Left ventricle myocardium inferior (tissue), 1 donor: Measurements from ENCODE around the gene PKD1L1. TPM values are rescaled to one million over a fixed set of nuclear protein-coding genes. Genes with fewer than 3 reads are reported as not detected.
"Not testable (repeated sequence)": the region's sequence is repeated elsewhere in the genome, so short reads cannot be mapped to it uniquely, and the experiment has no call there.

Experiments
- DNase-seq: peaks from one replicate; pipeline ENCODE4 v3.0.0-alpha.2; 2020
- H3K27ac ChIP-seq: fragments of 200-600 bp; replicated peaks from 2 replicates; pipeline ENCODE4 v1.8.0; 2021
- H3K27me3 ChIP-seq: fragments of 200-600 bp; 2 replicates; pipeline ENCODE4 v1.8.0; 2021; ENCODE audit warnings: low read depth
- H3K36me3 ChIP-seq: fragments of 200-600 bp; 2 replicates; pipeline ENCODE4 v1.8.0; 2021
- H3K4me1 ChIP-seq: fragments of 200-600 bp; 2 replicates; pipeline ENCODE4 v1.8.0; 2021
- H3K4me3 ChIP-seq: fragments of 200-600 bp; 2 replicates; pipeline ENCODE4 v1.8.0; 2021; ENCODE audit warnings: mild to moderate bottlenecking, moderate library complexity
- H3K9me3 ChIP-seq: fragments of 200-600 bp; replicated peaks from 2 replicates; pipeline ENCODE4 v1.8.0; 2021
- CTCF ChIP-seq: fragments of 200-600 bp; IDR thresholded peaks from 2 replicates; pipeline ENCODE4 v1.8.0; 2021; ENCODE audit warnings: antibody characterized with exemption, mild to moderate bottlenecking, borderline replicate concordance
- intact Hi-C: fragments of 100-400 bp; cut with micrococcal nuclease; formaldehyde crosslinking; loops from one replicate; pipeline ENCODE4 v1.11.0; 2022
- total RNA-seq: library from RNA; stranded (reverse); fragmentation: NEBNext Ultra II Directional; extraction: Animal tissue kit (Norgen Biotek cat#: 25700); gene quantifications from one replicate; pipeline ENCODE4 v1.2.1, GENCODE V29; 2021
- donor health status: DM: no; HTN: yes; CAD: no; lungs with severe emphysema.

PKD1L1 gene
- total RNA-seq, 1 donor from 2014 or later = 1.5 TPM

- Histone ChIP-seq H3K27me3 (no peaks in the 10 kb centered on the region), H3K4me1 (no peaks in the 10 kb centered on the region), H3K36me3 (no peaks in the 10 kb centered on the region), H3K27ac (no peak overlapping the region), H3K4me3 (no peak overlapping the region), H3K9me3 (no peaks in the 10 kb centered on the region)
- no peak for TF ChIP-seq CTCF
- intact Hi-C loops = loop anchor here (10.0 kb wide), 1 partner anchor 349 kb away; no protein-coding TSS in a partner anchor
- DNase-seq = no peak
Observed at GRCh38 chr7:47794016-47794415, 154.2 kb downstream of the PKD1L1 start.

GRCh38 chr7:47793186-47793585 lies 155.1 kb downstream of the PKD1L1 start:
- H3K4me1 ChIP-seq, H3K4me3 ChIP-seq, H3K27ac ChIP-seq, H3K27me3 ChIP-seq, H3K9me3 ChIP-seq, DNase-seq, H3K36me3 ChIP-seq: not testable (repeated sequence)
- intact Hi-C loops = loop anchor here (10.0 kb wide), 1 partner anchor 348 kb away; no protein-coding TSS in a partner anchor

GRCh38 chr7:47792521-47793121 lies 155.6 kb downstream of the PKD1L1 start:
- DNase-seq = no peak
- H3K36me3 ChIP-seq = no peaks in the 10 kb centered on the region
- TF ChIP-seq CTCF = peak; percentile 66
- no peak overlapping the region for H3K4me3 ChIP-seq
- no peak overlapping the region for H3K27ac ChIP-seq
- no peaks in the 10 kb centered on the region for H3K4me1 ChIP-seq
- intact Hi-C loops = loop anchor here (10.0 kb wide), 1 partner anchor 348 kb away; no protein-coding TSS in a partner anchor
- no peaks in the 10 kb centered on the region for H3K9me3 ChIP-seq
- no peaks in the 10 kb centered on the region for H3K27me3 ChIP-seq

GRCh38 chr7:47791682-47792081 lies 156.6 kb downstream of the PKD1L1 start:
- intact Hi-C loops = loop anchor here (10.0 kb wide), 1 partner anchor 347 kb away; no protein-coding TSS in a partner anchor
- H3K27me3 ChIP-seq = no peaks in the 10 kb centered on the region
- H3K9me3 ChIP-seq = no peaks in the 10 kb centered on the region
- no peak for TF ChIP-seq CTCF
- H3K27ac ChIP-seq = no peak overlapping the region
- no peak overlapping the region for H3K4me3 ChIP-seq
- no peaks in the 10 kb centered on the region for H3K4me1 ChIP-seq
- no peaks in the 10 kb centered on the region for H3K36me3 ChIP-seq
- DNase-seq = no peak

GRCh38 chr7:47788083-47788482 lies 160.2 kb downstream of the PKD1L1 start:
- Histone ChIP-seq H3K36me3 (no peaks in the 10 kb centered on the region), H3K27me3 (no peaks in the 10 kb centered on the region), H3K9me3 (no peaks in the 10 kb centered on the region), H3K4me3 (no peak overlapping the region), H3K27ac (no peak overlapping the region), H3K4me1 (peaks cover 16% of the 10 kb centered on the region)
- intact Hi-C loops = no loop called here
- TF ChIP-seq CTCF = no peak
- DNase-seq = no peak

- Histone ChIP-seq H3K36me3 (no peaks in the 10 kb centered on the region), H3K27ac (no peak overlapping the region), H3K9me3 (no peaks in the 10 kb centered on the region), H3K27me3 (no peaks in the 10 kb centered on the region), H3K4me3 (no peak overlapping the region), H3K4me1 (peaks cover 16% of the 10 kb centered on the region)
- intact Hi-C loops = no loop called here
- no peak for DNase-seq
- no peak for TF ChIP-seq CTCF
Observed at GRCh38 chr7:47787249-47788069, 160.8 kb downstream of the PKD1L1 start.
